A172 (cell line): ENCODE results near the gene RTP5. TPM values are rescaled to one million over a fixed set of nuclear protein-coding genes. Genes with fewer than 3 reads are reported as not detected.

Experiments used
- DNase-seq: peaks from one replicate; pipeline ENCODE4 v3.0.0-alpha.2; 2015; ENCODE audit warnings: low spot score
- total RNA-seq: library from RNA; depleted of rRNA; stranded (reverse); fragments of >200 nt; shearing (Covaris generic); gene quantifications from 2 replicates; pipeline ENCODE4 v1.2.3, GENCODE V29; 2014

The RTP5 gene
- total RNA-seq, 1 experiment from 2014 or later: not detected

DNA sequence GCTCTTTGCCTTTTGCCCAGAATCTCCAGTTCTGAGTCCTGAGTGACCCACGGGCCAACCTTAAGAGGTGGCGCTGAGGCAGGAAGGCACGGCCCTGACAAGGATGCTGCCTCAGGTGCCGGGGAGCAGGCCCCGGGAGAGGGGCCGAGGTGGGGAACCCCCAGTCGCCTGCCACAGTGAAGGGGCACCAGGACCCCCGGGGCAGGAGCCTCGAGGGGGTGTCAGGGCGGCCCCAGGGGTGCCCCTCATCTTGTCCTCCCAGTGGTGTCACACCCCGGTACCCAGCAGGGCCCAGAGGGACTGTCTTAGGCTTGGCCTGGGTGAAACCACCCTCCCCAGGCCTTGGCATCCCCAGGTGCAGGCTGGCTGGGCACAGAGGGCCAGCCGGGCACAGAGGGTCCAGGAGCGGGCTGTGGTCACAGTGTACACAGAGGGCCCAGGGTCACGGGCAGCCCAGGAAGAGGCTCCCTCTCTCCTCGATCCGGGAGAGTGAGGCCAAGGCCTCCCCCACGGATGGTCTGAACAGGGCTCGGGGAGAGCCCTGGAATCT is 11.9 kb upstream of the RTP5 start:
- no peak for DNase-seq

DNA sequence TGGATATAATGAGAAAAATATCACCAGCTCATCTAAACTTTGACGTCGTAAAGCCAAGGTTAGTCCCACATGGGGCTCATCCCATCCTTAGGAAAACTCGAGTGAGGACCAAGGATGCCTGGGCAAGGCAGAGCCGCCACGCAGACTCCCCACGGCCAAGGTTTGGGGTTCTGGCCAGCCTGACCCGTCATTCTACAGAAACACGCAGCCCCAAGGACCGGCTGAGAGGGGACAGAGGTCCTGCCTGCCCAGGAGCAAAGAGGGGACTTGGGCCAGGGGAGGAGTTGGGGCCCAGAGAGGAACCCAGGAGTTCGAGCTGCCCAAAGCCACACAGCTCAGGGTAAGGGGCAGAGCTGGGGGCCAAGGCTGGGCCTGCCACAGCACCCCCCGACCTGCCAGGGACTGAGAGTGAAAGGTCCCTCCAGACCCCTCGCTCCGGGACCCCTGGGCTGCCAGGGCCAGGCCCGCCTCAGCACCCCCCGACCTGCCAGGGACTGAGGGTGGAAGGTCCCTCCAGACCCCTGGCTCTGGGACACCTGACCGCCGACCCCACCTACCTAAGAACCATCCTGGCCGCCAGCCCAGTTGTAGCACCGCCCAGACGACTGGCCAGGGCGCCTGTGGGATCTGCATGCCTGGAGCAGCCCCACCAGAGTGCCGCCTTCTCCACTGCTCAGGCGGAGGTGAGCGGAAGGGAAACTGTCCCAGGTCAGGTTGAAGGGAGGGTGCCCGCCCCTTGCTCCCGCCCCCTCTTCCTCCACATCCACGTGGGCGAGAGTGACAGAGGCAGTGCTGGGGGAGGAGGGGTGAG is 11.1 kb upstream of the RTP5 start, which contains the start of gene PDCD1:
Gene PDCD1 (minus strand): TSS at position 689 of the 811 bp plus-strand sequence. CDS start 56 bp downstream, at position 633.
- no peak for DNase-seq

DNA sequence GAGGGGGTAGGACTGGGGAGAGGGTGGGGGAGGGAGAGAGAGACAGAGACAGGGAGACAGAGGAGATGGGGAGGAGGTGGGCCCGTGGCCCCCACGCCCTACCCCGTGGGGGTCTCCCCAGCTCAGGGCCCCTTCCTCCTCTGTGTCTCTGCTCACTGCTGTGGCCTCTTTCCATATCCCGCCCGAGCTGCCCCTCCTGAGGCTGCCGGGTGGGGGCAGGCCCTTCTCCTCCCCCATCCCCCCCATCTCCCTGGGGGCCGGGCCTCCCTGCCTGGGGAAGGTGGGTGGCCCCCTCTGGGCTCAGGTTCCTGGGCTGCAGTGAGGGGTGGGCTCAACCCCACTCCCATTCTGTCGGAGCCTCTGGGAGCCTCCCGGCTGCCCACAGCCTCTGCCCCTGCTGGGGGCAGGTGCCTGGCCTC is 10.5 kb upstream of the RTP5 start:
- no peak for DNase-seq

DNA sequence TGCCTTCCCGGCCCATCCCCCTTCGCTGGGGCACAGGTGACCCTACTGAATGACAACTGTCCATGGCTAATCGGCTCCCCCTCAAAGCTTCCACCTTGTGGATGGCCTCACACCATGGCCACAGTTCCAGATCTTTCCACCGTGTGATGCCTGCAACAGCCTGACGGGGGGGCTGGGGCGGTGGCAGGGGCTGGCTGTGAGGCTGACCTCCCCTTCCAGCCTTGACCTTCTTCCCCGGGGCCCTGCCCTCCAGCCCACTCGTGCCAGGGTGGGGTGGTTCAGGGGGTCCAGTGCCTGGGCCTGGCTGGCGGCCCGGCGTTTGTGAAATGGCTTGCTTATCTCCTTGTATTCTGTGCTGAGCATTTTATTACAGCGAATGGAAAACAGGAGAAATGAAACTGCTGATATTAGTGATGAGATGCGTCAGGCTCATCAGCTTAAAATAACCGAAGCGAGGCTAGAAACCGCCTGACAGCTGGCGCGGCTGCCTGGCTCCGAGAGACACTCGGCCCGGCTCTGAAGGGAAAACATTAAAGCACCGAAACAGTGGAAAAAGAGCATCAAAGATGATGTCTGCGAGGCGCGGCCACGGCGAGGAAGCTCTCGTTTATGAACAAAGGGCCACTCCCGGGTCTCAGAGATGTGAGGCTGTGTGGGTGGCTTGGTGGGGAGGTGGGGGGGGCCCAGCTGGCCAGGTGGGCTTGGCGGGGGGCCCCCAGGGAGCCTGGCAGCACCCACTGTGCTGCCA is 9.9 kb upstream of the RTP5 start:
- no peak for DNase-seq

DNA sequence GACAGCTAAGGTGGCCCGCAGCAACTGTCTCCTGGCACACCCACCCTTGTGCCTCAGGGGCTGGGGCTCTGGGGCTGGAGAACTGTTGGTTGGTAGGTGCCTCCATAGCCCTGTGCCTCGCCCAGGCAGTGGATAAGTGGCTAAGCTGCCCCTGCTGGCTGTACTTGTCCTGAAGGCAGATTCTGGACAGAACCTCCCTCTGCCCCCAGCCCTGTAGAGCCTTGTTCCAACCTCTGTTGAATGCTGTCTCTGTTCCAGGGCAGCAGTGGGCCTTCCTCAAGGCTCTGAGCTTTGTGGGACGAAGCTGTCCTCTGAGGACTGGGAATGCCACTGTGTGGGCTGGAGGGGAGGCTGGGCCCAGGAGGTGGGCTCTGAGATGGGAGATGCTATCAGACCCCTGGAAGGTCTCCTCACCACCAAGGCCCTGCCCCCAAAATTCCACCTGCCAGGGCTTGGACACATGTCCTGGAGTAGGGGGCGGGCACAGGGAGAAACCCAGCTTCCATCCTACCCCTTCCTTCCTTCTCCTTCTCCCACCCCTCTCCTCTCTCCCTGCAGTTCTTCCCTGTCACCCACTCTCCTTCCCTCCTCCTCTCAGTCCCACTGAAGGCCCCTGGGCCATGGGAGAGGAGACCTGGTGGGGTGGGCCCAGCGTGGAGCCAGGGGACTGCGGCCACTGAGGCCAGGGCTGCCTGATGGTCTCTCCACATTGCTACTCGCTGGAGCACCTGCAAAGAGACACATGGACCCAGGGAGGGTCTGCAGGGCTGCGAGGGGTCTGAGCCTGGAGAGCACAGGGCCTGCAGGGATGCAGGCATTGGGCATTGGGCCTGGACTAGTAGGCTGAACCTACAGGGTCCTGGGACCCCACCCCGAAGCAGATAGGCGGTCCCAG is 9.1 kb upstream of the RTP5 start:
- no peak for DNase-seq

DNA sequence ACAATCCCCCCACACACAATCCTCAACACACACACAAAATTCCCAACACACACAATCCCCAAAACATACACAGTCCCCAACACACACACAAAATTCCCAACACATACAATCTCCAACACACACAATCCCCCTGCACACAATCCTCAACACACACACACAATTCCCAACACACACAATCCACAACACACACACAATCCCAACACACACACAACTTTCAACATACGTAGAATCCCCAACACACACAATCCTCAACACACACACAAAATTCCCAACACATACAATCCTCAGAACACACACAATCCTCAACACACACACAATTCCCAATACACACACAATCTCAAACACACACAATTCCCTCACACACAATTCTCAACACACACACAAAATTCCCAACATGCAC is 8.3 kb upstream of the RTP5 start:
- no peak for DNase-seq

DNA sequence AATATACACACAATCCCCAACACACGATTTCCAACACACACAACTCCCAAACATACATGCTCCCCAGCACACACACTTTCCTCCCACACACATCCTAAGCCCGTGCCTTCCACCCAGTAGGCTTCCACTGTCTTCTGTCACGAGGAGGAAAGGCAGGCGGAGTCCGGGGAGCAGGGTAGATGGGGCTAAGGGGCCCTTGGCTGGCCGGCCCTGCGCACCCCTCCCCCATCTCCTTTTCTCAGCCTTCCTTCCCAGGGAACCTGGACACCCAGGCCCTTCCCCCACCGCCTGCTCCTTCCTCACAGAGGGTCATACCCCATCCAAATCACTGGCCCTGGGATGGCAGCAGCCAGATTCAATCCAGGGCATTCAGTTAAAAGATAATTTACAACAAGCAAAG is 7.4 kb upstream of the RTP5 start:
- no peak for DNase-seq

DNA sequence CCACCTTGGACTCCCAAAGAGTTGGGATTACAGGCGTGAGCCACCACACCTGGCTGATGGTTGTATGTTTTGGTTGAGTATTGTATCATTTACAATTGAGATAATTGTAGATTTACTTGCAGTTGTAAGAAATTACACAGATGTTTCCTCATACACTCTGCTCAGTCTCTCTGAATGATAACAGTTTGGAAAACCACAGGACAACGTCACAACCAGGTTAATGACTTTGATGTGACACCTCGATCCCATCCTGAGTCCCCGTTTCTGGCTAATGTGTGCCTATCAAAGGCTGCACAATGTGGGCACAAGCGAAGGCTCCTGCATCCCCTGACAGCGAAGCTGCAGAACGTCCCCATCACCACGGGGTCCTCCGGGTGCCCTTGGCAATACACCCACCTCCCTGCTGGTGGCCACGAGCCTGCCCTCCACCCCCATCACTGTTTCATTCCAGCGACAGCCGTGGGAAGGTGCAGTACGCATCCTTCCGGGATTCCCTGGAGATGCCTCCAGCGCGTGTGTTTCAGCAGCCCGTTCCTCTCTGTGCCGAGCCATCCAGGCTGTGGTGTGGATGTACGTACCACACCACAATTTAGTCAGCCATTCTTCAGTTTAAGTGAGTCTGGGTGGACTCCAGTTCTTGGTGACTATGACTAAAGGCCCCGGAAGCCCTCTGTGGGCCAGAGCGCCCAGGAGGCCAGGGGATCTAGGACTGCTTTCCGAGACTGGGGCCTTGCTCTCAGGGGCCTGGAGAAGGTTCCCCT is 6.6 kb upstream of the RTP5 start:
- DNase-seq: no peak

DNA sequence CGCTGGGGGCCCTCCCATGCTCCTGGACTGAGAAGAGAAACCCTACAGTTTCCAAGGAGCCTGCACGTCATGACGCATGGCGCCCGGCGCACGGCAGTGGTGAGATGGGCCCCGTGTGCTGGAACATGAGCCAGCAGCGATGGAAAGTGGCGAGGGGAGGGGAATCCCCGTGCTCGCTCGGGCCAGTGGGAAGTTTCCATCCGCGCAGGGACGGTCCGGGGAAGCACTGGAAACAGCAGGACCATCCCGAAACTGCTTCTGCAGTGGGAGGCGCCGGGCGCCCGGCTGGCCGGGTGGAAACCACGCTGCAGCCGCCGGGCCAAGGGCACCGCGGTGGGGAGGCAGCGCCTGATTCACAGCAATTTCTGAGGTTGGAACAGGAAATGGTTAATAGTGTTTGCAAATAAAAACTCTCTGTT is 6.0 kb upstream of the RTP5 start:
- no peak for DNase-seq

DNA sequence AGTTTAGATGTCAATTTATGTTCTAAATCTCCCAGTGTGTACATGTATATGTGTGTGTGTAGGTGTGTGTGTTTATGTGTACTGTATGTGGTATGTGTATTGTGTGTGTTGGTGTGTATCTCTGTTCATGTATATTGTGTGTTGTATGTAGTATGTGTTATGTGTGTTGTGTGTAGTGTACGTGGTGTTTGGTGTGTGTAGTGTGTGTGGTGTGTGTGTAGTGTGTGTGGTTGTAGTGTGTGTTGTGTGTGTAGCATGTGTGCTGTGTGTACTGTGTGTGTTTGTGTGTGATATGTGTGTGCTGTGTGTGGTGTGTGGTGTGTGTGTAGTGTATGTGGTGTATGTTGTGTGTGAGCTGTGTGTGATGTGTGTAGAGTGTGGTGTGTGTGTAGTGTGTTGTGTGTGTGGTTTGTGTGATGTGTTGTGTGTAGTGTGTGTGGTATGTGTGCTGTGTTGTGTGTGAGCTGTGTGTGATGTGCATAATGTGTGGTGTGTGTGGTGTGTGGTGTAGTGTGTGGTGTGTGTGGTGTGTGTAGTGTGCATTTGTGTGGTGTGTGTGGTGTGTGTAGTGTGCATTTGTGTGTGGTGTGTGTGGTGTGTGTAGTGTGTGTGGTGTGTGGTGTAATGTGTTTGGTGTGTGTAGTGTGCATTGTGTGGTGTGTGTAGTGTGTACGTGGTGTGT is 5.2 kb upstream of the RTP5 start:
- DNase-seq: no peak

DNA sequence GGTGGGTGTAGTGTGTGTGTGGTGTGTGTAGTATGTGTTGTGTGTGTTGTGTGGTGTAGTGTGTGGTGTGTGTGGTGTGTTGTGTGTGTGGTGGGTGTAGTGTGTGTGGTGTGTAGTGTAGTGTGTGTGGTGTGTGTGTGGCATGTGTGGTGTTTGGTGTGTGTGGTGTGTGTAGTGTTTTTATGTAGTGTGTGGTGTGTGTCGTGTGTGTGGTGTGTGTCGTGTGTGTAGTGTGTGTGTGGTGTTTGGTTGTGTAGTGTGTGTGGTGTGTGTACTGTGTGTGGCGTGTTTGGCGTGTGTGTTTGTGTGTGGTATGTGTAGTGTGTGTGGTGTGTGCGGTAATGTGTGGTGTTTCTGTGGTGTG is 4.7 kb upstream of the RTP5 start:
- no peak for DNase-seq

DNA sequence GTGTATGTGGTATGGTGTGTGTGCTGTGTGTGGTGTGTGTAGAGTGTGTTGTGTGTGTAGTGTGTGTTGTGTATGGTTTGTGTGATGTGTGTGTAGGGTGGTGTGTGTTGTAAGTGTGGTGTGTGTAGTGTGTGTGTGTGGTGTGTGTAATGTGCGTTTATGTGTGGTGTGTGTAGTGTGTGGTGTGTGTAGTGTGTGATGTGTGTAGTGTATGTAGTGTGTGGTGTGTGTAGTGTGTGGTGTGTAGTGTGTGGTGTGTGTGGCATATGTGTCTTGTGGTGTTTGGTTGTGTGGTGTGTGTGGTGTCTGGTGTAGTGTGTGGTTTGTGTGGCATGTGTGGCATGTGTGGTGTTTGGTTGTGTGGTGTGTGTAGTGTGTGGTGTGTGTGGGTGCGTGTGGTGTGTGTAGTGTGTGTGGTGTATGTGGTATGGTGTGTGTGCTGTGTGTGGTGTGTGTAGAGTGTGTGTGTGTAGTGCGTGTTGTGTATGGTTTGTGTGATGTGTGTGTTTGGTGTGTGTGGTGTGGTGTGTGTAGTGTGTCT is 4.0 kb upstream of the RTP5 start:
- DNase-seq: no peak

DNA sequence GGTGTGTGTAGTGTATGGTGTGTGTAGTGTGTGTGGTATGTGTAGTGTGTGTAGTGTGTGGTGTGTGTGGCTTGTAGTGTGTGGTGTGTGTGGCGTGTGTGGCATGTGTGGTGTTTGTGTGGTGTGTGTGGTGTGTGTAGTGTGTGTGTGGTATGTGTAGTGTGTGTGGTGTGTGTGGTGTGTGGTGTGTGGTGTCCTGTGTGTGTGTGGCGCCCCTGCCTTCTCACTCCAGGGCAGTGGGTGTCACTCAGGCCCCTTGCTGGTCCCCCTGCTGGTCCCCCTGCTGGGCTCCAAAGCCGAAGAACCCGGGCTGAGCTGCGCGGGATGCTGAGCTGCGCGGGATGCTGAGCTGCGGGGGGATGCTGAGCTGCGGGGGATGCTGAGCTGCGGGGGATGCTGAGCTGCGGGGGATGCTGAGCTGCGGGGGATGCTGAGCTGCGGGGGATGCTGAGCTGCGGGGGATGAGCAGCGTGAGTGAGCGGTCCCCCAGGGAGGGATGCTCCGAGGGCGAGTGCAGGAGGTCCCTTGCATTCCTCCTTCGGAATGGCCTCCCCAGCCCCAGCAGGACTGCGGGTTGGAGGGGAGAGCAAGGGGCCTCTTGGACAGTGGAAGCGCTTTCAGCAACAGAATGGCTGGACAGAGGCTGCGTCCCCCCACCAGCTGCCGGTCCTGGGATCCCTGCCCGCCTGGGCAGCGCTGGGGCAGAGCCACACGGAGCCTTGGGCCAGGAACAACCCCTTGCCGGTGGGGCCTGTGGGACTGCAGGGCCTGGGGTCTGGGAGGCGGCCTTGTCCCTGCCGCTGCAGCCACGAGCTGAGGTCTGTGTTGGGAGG is 3.4 kb upstream of the RTP5 start:
- DNase-seq: no peak

DNA sequence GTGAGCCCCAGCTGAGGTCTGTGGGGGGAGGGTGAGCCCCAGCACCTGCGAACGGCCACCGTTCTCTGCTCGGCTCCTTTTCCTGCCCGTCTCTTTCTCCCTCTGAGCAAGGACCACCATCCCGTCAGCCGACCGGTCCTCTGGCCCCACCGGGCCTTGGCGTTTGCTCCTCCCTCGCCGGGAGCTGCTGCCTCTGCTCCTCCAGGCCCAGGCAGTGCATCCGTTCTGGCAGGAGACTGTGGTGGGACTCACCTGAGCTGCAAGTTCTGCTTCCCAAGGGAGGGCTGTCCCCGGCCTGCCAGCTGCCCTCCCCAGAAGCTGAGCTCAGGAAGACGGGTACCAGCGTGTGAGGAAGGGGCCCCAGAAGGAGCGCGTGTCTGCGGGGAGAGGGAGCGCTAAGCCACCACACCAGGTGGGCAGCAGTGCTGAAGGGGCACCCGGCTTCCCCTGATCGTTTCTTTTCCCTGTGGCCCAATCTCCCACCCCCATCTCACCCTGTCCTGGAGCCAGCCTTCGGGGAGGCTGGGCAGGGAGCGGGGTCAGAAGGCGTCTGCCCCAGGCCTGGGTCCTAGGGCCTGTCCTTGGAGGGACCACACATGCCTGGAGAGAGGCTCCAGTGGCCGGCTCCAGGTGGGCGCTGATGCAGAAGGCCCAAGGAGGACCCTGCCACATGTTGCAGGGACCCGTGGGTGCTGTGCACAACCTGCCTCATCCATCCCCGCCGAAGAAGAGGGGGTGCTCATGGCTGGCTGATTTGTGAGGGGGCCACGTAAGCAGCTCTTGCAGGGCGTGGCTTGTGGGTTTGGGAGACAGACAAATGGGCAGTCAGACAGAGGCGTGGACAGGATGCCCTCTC is 2.5 kb upstream of the RTP5 start:
- DNase-seq: no peak

DNA sequence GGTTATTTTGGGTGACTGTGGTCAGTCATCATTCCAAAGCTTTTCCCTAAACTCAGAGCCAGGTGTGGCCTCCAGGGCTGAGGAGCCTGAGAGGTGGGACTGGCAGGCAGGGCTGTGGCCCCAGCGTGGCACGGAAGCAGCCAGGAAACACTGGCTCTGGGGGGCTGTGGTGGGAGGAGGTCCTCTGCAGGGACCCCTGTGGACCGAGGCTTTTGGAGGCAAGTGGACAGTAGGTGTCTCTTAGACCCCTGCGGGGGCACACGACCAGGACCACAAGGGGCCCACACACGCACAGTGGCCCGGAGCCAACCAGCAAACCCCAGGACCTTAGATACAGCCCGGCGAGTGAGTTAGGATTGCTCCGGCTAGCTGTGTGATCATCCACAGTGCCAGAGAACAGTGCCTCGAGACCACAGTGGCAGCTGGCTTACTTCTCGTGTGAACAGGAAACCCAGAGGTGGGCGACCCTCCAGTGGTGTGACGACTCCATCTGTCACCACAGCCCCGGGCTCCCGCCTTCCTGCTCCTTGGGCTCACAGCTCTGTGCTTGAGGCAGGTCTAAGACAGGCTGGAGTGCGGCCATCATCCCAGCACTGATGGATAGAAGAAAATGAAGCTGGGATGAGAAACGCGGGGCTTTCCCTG is 1.6 kb upstream of the RTP5 start:
- no peak for DNase-seq

DNA sequence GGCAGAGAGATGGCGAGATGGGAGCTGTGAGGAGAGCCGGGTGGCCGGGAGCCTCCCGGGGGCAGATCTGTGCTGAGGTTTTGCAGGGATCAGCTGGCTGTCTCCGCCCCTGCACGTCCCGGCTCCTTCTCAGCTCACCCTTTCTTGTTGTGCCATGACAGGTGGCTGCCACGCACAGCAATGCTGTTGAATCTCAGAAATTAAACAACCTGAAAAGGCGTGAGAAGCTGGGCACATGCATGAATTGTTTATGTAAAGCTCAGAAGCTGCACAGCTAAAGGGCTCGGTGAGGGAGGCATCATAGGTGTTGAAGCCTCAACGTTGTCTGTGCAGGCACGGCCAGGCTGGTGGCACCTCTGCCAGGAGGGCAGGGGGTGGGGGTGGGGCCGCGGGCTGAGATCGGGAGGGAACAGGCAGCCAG is 858 bp upstream of the RTP5 start:
- DNase-seq: no peak

DNA sequence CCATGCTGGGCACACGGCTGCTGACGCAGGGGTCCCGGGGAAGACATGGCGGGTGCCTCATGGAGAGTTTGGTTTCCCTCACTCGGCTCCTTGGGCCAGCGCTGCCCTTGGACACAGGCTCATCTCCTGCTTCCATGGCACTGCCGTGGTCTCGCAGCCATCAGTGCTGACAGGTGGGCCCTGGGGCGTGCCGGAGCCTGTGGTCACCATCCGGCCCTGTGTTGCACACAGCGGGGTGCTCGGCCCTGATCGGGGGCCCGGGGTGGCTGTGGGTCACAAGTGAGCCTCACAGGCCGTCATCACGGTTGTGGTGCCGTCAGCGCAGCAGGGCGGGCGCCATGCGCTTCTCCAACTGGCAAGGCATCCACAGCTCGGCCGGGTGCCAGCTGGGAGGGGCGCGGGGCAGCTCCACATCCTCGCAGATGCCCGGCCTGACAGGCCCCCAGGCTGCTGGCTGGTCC is 582 bp downstream of the RTP5 start:
- no peak for DNase-seq
